GM19455 (cell line): ENCODE data around the gene PMM2.

Experiments
- ATAC-seq: cut with Tn5 transposase; IDR thresholded peaks from one replicate; pipeline ENCODE4 v1.9.1; 2021; ENCODE audit not compliant: unreplicated experiment

The PMM2 gene

DNA sequence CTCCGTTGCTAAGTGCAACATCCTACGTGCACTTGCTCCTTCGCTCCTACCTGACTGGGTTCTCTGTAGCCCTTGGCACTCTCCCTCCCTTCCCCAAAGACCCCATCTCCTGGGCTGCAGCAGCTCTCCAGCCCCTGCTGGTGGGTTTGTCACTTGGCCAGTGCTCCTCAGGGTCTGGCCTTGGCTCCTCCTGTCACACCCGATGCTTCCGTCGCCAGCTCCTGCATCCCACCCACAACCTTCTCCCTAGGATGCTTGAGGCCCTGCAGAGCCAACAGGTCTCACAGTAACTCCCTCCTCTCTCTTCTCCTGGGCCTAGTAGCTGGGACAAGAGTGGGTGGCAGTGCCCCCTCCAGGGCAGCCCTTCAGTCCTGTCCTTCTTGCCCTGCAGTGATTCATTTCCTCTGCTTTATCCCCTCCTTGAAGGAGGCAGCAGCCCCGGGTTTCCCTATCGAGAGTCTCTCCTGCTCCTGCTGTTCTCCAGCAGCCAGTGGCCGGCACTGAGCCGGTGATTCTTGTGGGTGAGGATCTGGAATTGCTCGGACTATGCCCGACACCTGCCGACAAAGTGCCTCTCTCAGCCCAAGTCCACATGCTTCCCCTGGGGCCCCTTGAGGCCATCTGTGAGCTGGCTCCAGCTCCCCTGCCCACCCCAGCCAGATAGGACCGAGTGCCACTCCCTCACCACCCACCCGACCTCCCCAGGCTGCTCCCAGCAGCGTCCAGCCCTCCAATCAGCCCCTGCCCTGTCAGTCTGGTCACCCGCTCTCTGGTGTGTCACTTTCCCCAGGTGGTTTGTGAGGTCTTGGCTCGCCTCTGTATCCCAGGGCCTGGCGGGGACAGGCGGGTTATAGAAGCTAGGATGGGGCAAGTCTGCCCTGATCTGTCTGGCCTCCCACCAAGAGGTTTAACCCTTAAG, 88.3 kb downstream of the PMM2 start:
- no peak for ATAC-seq

DNA sequence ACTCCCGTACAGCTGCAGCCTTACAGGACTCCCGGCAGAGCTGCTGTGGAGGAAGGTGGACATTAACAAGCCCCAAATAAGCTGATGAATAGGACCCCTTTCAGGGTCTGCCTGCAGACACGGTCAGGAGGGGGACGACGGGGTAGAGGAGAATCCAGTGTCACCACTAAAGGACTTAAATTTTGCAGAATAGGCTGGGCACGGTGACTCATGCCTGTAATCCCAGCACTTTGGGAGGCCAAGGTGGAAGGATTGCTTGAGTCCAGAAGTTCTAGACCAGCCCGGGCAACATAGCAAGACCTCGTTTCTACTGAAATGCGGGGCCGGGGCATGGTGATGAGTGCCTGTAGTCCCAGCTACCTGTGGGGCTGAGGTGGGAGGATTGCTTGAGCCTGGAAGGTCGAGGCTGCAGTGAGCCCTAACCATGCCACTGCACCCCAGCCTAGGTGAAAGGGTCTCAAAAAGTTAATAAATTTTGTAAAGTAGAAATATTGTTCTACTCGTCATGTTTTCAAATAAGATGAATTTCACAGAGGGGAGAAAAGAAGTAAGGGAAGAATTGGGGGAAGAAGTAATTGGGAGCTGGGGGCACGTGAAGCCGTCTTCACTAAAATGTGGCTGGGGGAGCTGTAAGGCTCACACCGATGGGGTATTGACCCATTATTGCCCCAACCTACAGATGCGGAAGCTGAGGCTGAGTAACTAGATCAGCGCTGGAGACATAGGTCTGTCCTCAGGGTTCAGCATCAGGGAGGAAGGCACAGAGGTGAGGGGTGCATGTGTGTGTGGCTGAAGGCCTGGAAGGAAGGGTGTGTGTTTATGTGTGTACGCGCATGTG, 89.2 kb downstream of the PMM2 start:
- no peak for ATAC-seq

DNA sequence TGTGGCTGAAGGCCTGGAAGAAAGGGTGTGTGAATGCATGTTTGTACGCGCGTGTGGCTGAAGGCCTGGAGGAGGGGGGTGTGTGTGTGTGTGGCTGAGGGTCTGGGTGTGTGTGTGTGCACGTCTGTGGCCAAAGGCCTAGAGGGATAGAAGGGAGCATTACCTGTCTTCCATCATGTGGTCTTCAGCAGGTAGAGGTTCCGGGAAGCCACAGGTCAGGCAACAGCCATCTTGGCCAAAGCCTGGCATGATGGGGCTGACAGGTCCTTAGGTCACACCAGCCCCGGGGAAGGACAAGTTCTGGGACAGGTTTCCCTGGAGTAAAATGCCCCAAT, 89.8 kb downstream of the PMM2 start:
- ATAC-seq = no peak

GRCh38 chr16:8887952-8888560, 90.4 kb downstream of the PMM2 start:
- ATAC-seq = no peak

- ATAC-seq = no peak
These were observed 91.6 kb downstream of the PMM2 start for GRCh38 chr16:8888951-8889892.

DNA sequence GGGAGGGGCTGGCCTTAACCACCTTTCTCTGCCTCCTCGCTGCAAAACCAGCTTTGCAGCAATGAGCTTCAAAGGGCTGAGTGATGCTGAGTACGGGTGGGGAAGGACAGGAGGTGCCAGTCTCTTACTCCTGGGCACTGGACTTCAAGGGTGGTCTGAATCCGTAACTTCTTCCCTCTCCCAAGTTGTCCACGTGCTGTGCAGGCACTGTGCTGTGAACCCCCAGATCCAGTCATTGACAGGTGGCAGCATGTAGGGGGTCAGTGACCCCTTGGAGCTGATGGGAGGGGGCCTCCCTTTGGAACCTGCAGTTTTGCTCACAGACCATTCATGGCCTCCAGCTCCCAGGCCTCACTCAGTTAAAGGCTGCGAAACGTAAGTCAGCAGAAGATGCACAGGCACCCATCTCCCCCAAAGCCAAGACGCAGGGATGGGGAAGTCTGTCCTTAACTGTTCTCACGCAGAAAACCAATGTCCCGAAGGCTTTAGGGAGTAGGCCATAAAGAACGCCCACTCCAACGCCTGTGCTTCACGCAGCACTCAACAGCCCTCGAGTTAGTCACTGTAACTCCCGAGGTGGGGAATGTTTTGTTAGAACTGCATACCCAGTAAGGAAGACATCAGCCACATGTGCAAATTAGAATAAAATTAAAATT, 92.4 kb downstream of the PMM2 start:
- ATAC-seq = no peak

DNA sequence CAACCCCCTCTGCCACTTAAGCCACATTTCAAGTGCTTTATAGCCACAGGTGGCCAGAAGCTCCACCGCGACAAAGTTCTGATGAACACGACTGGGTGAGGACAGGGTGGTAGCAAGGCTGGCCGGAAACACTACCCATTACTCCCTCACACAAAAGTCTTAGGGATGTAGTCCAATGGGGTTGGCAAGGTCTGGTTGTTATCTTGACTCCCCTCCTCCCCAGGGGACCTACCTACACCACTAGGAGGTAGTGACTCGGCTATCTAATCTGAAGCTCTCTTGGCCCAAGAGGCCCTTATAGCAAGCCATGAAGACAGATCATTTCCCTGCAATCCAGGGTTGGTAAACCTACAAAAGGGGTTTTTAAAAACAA, 92.9 kb downstream of the PMM2 start:
- ATAC-seq = no peak

GRCh38 chr16:8892101-8892575, 94.5 kb downstream of the PMM2 start:
- ATAC-seq = peak; percentile 29

DNA sequence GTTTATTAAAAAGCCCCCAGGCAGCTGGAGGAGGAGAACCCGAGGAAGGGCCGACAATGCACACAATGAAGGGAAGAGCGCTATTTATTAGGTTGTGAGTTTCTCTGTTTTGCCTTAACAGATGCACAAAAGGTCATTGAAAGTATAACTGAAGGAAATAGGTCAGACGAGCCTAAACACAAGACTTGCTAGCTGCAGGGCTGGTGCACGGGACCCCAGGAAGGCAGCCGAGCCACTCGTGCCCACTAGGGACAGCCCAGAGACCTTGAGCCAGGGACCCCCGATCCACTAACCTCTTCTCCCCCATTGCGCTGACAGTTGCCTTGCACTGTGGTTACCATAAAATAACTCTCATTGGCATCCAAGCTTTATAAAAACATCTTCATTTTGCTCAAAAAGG, 95.8 kb downstream of the PMM2 start:
- ATAC-seq = no peak

GRCh38 chr16:8893976-8894690, 96.5 kb downstream of the PMM2 start:
- no peak for ATAC-seq

DNA sequence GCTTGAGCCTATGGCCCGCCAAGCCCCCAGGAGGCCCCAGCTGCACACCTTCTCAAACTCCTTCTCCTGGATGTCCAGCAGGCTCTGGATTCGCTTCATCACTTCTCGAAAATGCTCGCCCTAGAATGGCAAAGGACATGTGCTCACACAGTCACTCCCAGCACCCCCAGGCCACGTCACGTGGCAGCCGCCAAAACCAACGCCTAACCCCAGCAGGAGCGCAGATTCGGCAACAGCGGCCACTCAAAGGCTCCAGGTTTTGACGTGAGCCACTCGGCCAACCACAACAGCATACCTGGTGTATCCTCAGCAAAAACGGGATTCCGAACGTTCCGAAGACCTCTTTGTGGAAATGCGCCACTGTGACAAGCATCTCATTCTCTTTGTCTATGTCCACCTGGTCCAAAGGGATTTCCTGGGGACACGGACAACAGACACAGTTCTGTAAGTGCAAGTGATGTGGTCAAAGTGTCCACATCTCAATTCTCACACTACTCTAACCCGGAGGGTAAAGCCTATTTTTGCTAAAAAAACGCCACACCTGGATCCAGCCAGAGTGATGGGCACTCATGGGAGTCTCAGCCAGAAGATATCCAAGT, 97.2 kb downstream of the PMM2 start:
- ATAC-seq = no peak

GRCh38 chr16:8898660-8899318, 101.2 kb downstream of the PMM2 start:
- no peak for ATAC-seq
